Measurements from ENCODE around the gene DNAH6. TPM values are rescaled to one million over a fixed set of nuclear protein-coding genes. Genes with fewer than 3 reads are reported as not detected.

Gene DNAH6
- total and polyA plus RNA-seq, 9 of the 15 experiments (the other 6 are each of a cell fraction or from before 2014, with no cell fraction given), result 0.01 to 0.04 (median 0.01) TPM; not detected in 5

GRCh38 chr2:84844141-84844540, 327.8 kb downstream of the DNAH6 start:
- intact Hi-C loops (cut with micrococcal nuclease), result no loop called here
- H3K4me2 ChIP-seq (ENCODE audit: insufficient read depth, low read length), result no peak overlapping the region
- no peak for DNase-seq (ENCODE audit: extremely low read depth in 1 of 4, low spot score in 3 of 4)

More at GRCh38 chr2:84844141-84844540, 327.8 kb downstream of the DNAH6 start:
- no peaks in the 10 kb centered on the region for H3K4me1 ChIP-seq (replicated peaks in 1 of 2; ENCODE audit: control insufficient read depth in 2 of 2, insufficient read depth in 2 of 2, low read length in 2 of 2)
- H3K79me2 ChIP-seq (ENCODE audit: control insufficient read depth, insufficient read depth, low read length), result no peaks in the 10 kb centered on the region
- peaks cover 1 to 9% of the 10 kb centered on the region in 2 experiments; a peak in 4 of 5 replicates for H3K27me3 ChIP-seq (ENCODE audit: control insufficient read depth in 2 of 2, insufficient read depth in 2 of 2, low read length in 2 of 2)
- ChIA-PET POLR2A (no interaction called here), CTCF (ENCODE audit: low intra/inter-chr PET ratio) (no interaction called here)
- ATAC-seq (no peak), FAIRE-seq (no peak)
- in situ Hi-C loops (cut with MboI), result no loop called here
- no peaks in the 10 kb centered on the region for H3K9me1 ChIP-seq (ENCODE audit: control insufficient read depth, insufficient read depth, low read length)
- BruUV-seq (replicated peaks), result no TSS peak
- no peaks in the 10 kb centered on the region for H3K9me3 ChIP-seq (replicated peaks; ENCODE audit: control insufficient read depth, insufficient read depth, low read depth, low read length)
- no peaks in the 10 kb centered on the region for H3K36me3 ChIP-seq (ENCODE audit: control insufficient read depth, insufficient read depth, low read length)
- H3K9ac ChIP-seq (ENCODE audit: insufficient read depth in 1 of 2, low read depth in 2 of 2, low read length in 2 of 2), result no peak overlapping the region
- no peaks in the 10 kb centered on the region for H4K20me1 ChIP-seq (replicated peaks; ENCODE audit: control insufficient read depth, insufficient read depth, low read length)
- no peak for TF ChIP-seq MXI1 (IDR thresholded peaks at IDR 0.05; ENCODE audit: low read depth, low read length)
- TF ChIP-seq POU5F1 (IDR thresholded peaks at IDR 0.05; ENCODE audit: borderline replicate concordance, low read depth, low read length, partially characterized antibody), result no peak
- no peak for TF ChIP-seq HMGXB4 (CRISPR knock-in tag; IDR thresholded peaks at IDR 0.05)
- TF ChIP-seq ZBTB8A (IDR thresholded peaks at IDR 0.05; ENCODE audit: partially characterized antibody), result no peak
- no peak for TF ChIP-seq ATF4 (CRISPR knock-in tag; IDR thresholded peaks at IDR 0.05)
- no peak for TF ChIP-seq THRAP3 (IDR thresholded peaks at IDR 0.05; ENCODE audit: borderline replicate concordance)
- TF ChIP-seq ZNF133 (CRISPR knock-in tag; IDR thresholded peaks at IDR 0.05), result no peak
- H3K4me3 ChIP-seq, result no peak overlapping the region
- no peak overlapping the region for H3K27ac ChIP-seq (ENCODE audit: extremely low read depth, low read depth, low read length)
- 0% methylated on average over 8 of the region's 8 CpGs for WGBS (ENCODE audit: insufficient coverage, low coverage, missing lambda C conversion rate)
- no peak overlapping the region for H2AFZ ChIP-seq (ENCODE audit: low read depth, low read length)
